Stimulated activated CD4-positive, alpha-beta T cell treated with anti-CD3 and anti-CD28 coated beads, TNF-alpha, amount 100 ng/mL, for 4 hours (primary cell): Measurements from ENCODE around the gene NSD2.

Experiments
- DNase-seq, 3 experiments: peaks; one replicate each; pipeline ENCODE4 v3.0.0-alpha.2; 2020; ENCODE audit warnings: low read depth in 3 of 3

Gene NSD2

GRCh38 chr4:1971456-1972200 lies 100.4 kb downstream of the NSD2 start:
- no peak for DNase-seq

GRCh38 chr4:1972414-1972813 lies 101.2 kb downstream of the NSD2 start:
- DNase-seq, result no peak

GRCh38 chr4:1973218-1973617 lies 102.0 kb downstream of the NSD2 start:
- no peak for DNase-seq

- no peak for DNase-seq
Observed at GRCh38 chr4:1973661-1974060, 102.5 kb downstream of the NSD2 start.

GRCh38 chr4:1974840-1975239 lies 103.6 kb downstream of the NSD2 start:
- no peak for DNase-seq

DNA sequence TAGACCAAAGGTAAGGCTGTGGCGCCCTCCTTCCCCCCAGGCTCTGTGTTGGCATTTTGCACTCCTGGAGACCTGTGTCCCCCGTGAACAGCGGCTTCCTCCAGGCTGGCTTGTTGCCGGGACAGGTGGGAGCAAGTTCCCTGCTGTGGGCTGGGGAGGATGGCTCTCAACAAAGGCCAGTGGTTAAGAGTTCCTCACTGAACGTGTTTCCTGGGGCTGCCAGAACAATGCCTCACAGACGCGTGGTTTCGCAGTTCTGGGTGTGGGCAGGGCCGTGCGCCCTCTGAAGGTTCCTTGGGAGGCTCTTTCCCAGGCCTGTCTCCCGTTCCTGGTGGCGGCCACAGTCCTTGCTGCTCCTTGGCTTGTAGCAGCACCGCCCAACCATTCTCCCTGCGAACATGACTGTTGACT lies 104.2 kb downstream of the NSD2 start:
- no peak for DNase-seq

DNA sequence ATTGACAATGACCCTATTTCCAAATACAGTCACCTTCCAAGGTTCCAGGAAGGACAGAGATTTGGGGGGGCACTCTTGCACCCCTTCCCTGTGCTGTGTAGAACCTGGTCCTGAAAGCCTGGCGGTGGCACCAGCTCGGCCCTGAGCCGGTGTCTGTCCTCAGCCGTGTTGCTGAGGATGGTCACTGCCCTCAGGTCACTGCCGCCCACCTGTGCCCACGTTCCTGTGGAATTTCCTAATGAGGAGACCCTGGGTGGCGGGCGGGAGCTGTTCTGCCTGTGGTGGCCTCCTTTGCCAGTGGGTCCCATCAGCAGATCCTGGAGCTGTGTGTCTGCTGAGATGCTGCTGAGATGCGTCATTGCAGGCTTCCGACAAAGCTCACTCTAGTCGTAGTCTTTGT lies 104.7 kb downstream of the NSD2 start:
- no peak for DNase-seq

GRCh38 chr4:1976416-1977352 lies 105.5 kb downstream of the NSD2 start:
- DNase-seq, result no peak

GRCh38 chr4:1978226-1978625 lies 107.0 kb downstream of the NSD2 start:
- DNase-seq, result no peak

DNA sequence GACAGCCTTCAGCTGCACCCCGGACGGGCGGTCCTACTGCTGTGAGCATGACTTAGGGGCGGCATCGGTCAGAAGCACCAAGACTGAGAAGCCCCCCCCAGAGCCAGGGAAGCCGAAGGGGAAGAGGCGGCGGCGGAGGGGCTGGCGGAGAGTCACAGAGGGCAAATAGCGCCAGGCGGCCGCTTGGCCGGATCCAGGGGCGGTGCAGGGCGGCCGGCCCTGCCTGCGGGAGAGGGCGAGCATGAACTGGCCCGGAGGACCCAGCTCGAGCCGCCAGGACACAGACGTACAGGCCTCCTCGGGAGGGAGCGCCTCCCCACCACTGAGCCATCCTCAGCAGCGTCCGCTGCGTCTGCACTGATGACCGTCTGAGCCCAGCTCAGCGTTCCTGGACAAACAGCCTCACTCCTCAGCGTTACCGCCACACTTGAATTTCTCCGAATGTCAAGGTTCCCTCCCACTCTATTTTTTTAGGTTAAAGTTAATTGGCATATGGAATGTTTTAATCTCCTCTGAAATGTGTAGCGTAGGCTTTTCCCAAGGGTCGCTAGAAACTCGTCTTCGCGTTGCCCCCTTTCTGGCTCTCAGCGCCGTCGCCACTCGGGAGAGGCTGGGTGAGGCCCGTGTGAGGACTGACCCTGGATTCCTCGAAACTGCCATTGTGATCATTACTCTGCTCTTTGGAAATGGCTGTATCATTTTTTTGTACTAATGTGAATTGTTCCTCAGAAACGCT lies 107.7 kb downstream of the NSD2 start:
- no peak for DNase-seq

DNA sequence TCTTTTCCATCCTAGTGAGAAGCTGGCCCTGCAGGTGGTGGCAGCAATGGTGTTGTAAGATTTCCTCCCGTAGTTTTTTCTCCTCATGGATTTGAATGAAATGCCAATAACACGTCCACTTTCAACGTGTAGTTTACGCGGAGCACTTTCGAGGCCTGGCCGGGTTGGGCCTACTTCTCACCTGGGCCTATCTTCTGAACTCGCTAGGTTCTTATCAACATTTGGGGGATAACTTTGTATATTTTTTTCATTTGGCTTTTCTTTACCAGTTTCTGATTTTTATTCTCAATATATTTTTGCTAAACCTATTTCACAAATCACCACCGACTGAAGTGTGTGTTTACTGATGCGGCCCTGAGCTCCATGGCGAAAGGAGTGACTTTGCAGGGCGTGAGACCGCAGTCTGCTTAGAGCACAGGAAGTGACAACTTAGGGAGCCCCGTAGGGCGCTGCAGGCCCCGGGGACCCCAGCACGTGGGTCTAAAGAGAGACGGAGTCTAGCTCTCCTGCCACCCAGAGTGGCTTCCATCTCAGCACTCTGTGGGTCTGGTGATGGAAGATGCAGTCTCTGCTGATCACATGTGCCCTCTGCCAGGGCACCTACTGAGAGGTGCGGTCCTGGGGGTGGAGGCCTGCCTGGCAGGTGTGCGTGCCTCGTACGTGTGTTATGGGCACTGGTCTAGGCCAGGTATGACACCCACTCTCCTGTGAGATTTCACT lies 108.4 kb downstream of the NSD2 start:
- no peak for DNase-seq

- no peak for DNase-seq
Observed at GRCh38 chr4:1980561-1981041, 109.4 kb downstream of the NSD2 start.

DNA sequence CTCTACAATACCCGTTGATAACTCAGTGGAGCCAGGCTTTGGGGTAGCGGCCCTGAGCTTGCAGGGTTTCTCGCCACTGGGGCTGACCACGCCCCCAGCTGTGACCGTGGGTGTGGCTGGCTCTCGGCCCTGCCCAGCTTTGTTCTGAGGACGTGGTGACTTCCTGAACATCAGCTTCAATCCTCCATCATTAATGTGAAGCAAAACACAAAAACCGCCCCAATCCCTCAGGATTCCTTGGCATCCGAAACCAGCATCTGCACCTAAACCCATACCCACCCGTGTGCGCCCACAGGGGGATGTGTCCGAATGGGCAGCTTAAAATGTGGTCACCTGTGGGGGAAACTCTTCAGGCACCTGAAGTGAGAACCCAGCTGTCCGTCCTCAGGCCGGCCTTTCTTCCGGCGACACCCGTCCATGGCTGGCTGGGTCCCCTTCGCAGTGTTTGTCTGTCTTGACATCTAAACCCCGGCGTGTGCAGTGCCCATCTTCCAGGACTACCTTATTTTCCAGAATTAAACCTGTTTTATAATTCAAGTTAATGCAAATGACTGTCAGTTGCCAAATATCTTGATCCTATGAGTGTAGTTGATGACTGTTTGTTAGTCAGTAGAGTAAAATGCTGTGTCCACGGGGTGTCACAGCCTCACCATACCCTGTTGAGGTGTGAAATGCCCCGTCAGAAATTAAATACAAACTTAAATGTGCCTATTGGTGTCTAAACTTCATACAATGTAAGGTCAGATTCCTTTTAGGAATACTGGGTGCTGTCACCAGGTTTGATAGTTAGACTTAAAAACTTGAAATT lies 110.3 kb downstream of the NSD2 start:
- DNase-seq, result no peak

DNA sequence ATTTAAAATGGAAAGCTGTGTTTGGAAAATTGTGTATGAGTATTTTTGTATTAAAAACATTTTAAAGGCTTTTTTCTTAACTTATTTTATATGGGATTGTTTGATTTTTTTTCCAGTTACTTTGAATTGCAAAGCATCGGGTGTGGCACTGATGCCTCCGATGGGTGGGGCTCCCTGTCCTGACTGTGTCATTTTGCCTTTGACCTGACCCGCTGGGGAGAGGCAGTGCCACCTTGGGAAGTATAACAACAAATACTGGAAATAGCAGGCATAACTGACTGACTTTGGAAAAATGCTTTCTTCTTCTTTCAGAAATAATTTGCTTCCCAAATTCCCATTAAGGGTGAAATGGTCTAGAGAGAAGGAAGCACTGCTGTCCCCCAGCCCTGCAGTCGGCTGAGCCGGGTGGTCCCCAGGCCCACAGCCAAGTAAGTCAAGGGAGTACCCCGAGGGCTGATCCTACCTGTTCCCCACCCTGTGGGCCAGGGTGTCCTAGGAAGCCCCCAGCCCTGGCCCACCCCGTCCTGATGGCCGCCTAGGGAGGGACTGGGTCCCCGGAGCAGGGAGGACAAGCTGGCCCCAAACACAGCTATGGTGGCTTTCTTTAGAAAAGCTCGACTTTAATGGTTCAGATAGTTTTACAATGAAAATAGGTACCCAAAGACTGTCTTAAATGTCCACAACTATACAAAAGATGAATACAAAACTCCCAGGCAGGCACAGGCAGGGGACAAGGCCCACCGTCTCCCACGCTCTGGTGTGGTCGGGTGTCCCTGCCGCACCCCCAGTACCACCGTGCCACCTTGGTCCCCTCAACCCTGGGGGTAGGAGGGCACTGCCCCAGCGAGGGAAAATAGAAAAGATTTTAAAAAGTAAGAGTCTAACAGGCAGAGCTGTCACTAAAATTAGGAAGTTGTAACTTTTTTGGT lies 111.2 kb downstream of the NSD2 start:
- DNase-seq, result no peak

GRCh38 chr4:1983053-1983845 lies 112.1 kb downstream of the NSD2 start:
- no peak for DNase-seq

DNA sequence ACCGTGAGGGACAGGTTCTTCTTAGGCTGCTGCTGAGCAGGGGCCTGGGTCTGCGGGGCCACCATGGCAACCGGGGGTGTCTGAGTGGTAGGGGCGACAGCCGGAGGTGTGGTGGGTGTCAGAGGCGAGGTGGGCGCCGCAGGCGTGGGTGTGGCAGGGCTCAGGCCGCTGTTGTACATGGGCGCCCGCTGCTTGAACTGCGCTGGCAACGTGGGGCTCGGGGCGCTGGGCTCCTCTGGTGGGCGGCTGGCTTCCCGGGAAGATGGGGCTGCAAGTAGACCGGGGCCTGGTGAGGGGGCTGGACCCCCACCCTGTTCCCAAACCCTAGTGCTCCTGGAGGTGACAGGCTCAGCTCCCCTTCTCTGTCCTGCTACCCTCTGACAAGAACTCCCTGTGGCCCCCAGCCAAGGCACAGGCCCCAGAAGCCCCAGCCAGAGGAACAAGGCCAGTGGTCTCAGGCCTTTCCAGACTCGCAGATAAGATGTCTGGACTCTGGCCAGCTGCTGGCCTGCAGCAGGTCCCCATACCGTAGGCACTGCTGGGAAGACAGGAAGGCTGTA lies 112.7 kb downstream of the NSD2 start:
- no peak for DNase-seq

DNA sequence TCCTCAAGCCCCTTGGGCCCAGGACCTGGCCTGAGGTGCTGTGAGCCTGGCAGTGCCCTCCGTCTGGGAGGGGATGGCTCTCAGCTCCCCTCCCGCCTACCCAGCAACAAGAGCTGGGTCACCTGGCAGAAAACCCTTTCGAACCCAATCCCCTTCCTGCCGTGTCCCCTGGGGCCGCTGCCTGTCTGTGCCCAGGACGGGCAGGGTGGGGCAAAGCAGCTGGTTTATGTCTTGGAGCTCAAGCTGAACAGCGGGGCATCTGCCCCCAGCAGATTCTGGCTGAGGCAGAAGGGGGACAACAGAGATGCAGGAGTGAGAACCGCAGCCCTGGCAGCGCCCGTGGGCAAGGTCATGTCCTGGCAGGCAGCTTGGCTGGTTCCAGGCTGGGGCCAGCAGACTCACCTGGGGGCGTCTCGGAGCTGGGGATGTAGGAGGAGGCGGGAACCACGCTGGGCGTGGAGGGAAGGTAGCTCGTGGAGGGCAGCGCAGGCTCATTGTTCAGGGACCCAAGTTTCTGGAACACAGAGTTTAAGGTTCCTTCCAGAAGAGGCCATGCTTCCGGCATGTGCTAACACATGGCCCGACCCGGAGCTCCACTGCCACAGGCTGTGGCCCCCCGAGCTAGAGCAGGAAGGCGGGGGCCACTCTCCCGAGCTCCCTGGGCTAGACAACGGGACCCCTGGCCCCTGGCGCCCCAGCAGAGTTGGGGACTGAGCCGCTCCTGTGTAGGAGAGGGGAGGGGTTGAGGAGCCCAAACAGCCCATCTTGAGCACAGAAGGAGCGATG lies 113.4 kb downstream of the NSD2 start:
- DNase-seq, result no peak

DNA sequence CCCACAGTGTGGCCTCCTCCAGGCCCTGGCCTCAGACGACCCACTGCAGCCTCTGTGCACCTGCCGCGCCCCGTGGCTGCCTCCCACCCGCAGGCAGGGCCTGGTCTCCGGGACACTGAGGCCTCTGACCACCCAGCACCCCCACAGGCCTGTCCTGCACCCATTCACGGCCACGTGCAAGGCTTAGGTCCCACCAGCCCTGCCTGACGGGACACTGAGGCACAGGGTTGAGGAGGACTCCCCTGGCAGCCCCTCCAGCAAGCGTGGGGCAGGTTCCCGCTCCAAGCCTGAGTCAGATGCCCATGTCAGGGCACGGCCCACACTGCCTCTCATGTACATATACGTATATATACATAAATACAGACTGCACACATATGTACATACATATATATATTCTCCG lies 114.1 kb downstream of the NSD2 start:
- DNase-seq, result no peak
